Measurements from ENCODE around the gene VAMP8.
A peak's percentile ranks its signal among the peaks of the same experiment; 100 is the strongest.

- TF ChIP-seq CTCF (conservative IDR thresholded peaks at IDR 0.05 in 1 of 2, IDR thresholded peaks at IDR 0.05 in 1 of 2; ENCODE audit: extremely low read depth in 1 of 2, insufficient read depth in 1 of 2, low read depth in 1 of 2, low read length in 2 of 2) (peak in 1 of 2 donors; percentile 38), EZH2 (IDR thresholded peaks at IDR 0.05; ENCODE audit: borderline replicate concordance, low read length) (no peak)
Observed at GRCh38 chr2:85602476-85603234, 25.3 kb downstream of the VAMP8 start, which contains the start of gene TMEM150A.

Data from mammary epithelial cell (primary cell).